PFSK-1 (cell line): ENCODE measurements around the gene BRI3BP.

ENCODE experiments used
- FOXP2 ChIP-seq: optimal IDR thresholded peaks from 2 replicates; pipeline ENCODE3; 2011; ENCODE audit warnings: borderline replicate concordance, control low read depth, inconsistent platforms; ENCODE audit not compliant: insufficient read depth; ENCODE audit errors: extremely low read length, extremely low read depth
- POLR2AphosphoS5 ChIP-seq: IDR thresholded peaks from 2 replicates; pipeline ENCODE4 v1.6.1; 2012; ENCODE audit warnings: low read depth, mild to moderate bottlenecking, control low read depth, low read length, moderate library complexity
- REST ChIP-seq, 2 experiments: IDR thresholded peaks; 2 replicates each; pipeline versions ENCODE4 v1.6.1 to v1.8.0; 2011 to 2012; ENCODE audit warnings: low read depth in 2 of 2, low read length in 2 of 2, control low read depth in 1 of 2, inconsistent platforms in 1 of 2, mild to moderate bottlenecking in 1 of 2, moderate library complexity in 1 of 2; ENCODE audit not compliant: insufficient read depth in 1 of 2
- SIN3A ChIP-seq: IDR thresholded peaks from 2 replicates; pipeline ENCODE4 v1.6.1; 2012; ENCODE audit warnings: mild to moderate bottlenecking, low read length, moderate library complexity, borderline replicate concordance; ENCODE audit not compliant: insufficient read depth
- TAF1 ChIP-seq: IDR thresholded peaks from 2 replicates; pipeline ENCODE4 v1.6.1; 2012; ENCODE audit warnings: low read length, control low read depth, borderline replicate concordance; ENCODE audit not compliant: insufficient read depth

The BRI3BP gene

DNA sequence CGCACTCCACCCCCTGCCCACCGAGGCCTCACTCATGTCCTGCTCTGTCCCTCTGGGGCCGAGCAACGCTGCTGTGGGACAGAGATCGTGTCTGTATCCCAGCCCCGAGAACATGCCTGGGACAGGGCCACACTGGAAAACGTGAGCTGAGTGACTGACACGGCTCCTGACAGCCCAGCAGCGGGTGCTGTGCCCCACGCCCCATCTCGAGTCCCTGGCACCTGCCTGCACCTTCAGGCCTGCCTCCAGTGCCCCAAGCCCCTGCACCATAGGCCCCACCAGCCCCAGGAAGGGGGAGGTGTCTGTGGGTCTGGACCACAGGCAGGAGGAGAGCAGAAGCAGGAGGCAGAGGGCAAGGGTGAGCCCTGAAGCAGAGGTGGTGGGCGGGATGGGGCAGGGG, 44.4 kb upstream of the BRI3BP start:
- TF ChIP-seq TAF1 (no peak), POLR2AphosphoS5 (no peak), SIN3A (no peak), FOXP2 (no peak), REST (IDR thresholded peaks at IDR 0.05; ENCODE audit: insufficient read depth in 1 of 2, low read depth in 2 of 2, low read length in 2 of 2) (no peak)

DNA sequence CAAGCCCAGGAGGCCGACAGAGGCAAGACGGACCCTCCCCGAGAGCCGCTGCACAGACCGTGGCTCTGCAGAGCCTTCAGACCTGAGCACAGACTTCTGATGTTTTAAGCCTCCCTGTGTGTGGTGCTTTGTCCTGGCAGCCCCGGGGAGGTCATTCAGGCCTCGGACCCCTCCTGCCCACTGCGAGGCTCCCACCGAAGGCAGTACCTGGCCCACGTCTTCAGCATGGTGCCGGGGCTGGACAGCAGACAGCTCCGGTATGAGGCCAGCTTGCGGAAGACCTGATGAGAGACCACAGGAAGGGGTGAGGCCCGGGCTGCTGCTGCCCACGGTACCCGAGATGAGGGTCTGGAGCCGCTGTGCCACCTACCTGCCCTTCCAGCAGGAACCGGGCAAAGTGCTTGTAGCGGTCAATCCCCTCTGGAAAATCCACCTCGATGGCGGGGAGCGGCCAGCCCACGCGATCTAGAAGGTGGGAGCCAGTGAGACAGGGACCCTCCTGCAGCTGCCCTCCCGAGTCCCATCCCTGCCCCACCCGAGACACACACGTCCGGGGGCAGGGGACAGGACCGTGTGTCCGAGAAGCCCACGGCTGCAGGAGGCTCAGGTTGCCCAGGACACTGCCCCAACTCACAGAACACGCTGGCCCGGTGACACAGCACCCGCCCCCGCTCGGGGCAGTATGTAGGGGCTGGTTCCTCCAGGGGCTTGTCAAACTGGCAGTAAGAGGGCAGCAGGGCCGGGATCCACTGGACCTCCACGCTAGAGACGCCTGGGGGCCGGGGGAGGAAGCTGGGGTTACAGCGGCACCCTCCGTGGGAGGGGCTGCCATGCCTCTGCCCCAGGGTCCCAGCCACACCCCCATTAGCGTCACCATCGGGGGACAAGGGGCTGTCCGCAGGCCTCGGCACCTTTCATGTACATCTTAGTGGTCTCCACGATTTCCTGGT, 43.4 kb upstream of the BRI3BP start:
- no peak for TF ChIP-seq FOXP2
- TF ChIP-seq POLR2AphosphoS5: no peak
- no peak for TF ChIP-seq REST (IDR thresholded peaks at IDR 0.05; ENCODE audit: insufficient read depth in 1 of 2, low read depth in 2 of 2, low read length in 2 of 2)
- TF ChIP-seq SIN3A: no peak
- TF ChIP-seq TAF1: no peak

GRCh38 chr12:124952295-124952694, 41.1 kb upstream of the BRI3BP start:
- TF ChIP-seq POLR2AphosphoS5: no peak
- TF ChIP-seq SIN3A: no peak
- no peak for TF ChIP-seq FOXP2
- no peak for TF ChIP-seq REST (IDR thresholded peaks at IDR 0.05; ENCODE audit: insufficient read depth in 1 of 2, low read depth in 2 of 2, low read length in 2 of 2)
- TF ChIP-seq TAF1: no peak

- TF ChIP-seq REST (IDR thresholded peaks at IDR 0.05; ENCODE audit: insufficient read depth in 1 of 2, low read depth in 2 of 2, low read length in 2 of 2) (no peak), POLR2AphosphoS5 (no peak), TAF1 (no peak), SIN3A (no peak), FOXP2 (no peak)
Observed at GRCh38 chr12:124952801-124953200, 40.6 kb upstream of the BRI3BP start.
